Stimulated activated CD8-positive, alpha-beta memory T cell treated with anti-CD3 and anti-CD28 coated beads, Interleukin-4, amount 100 ng/mL, for 48 hours (primary cell): ENCODE data around the gene ZFYVE21.
"Not testable (repeated sequence)": the region's sequence is repeated elsewhere in the genome, so short reads cannot be mapped to it uniquely, and the experiment has no call there.

ENCODE experiments used
- DNase-seq: peaks from one replicate; pipeline ENCODE4 v3.0.0-alpha.2; 2020

The ZFYVE21 gene

DNA sequence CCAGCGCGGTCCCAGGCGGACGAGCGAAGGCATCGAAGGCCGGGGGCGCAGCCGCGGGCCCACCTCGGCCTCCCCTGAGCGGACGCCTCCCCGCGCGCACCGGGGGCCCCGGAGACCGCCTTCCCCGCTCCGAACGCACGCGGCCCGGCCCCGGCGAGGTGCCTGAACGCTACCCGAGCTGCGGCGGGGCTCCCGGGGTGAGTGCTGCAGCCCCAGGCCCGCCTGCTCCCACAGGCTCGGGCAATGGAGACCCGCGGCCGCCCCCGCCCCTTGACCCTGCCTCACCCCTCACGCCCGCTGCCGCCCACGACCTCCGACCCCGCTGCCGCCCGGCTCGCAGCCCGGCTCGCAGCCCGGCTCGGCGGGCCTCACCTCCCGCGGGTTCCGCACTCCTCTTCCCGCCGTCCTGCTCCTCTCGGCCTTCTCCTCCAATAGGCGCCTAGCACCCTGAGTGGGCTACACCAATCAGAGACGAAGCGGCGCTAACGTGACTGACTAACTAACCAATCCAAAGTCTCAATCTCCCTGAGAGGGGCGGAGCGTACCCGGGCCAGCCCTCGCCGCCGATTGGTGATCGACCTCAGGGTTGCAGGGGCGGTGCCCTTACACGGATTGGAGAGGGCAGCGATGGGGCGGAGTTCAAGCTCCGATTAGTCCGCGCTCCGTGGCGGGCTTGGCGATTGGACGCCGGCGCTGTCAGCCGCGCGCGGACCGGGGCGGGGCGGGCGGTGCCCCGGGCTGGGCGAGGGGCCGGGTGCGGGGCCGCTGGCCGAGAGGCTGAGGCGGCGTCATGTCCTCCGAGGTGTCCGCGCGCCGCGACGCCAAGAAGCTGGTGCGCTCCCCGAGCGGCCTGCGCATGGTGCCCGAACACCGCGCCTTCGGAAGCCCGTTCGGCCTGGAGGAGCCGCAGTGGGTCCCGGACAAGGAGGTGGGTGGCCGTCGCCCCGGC lies at the start of gene ZFYVE21, which contains the start of gene XRCC3:
ZFYVE21 (plus strand) TSS at position 759 of the 949 bp plus-strand sequence; CDS start at position 791, 32 bp downstream.
XRCC3 (minus strand) TSS at position 400 of the 949 bp plus-strand sequence. CDS start 4,364 bp downstream, outside the sequence.
- peak; percentile 100 for DNase-seq

DNA sequence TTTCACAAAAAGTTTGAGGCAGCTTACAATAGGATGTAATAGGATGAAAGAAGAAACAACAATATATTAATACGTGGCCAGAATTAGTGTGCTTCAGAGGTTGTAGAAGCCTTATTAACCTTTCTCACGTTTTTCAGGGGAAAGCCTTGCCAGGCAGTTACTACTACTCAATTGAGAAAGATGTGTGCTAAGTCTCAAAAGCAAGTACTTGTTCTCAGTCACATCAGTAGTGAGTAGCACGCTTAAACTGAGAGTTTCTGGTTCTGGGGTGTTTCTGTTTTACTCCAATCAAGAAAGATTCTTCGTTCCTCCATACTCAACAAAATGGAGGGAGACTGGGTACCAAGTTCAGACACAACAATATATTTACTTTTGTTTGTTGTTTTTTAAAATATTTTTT lies 47.9 kb upstream of the ZFYVE21 start:
- no peak for DNase-seq

DNA sequence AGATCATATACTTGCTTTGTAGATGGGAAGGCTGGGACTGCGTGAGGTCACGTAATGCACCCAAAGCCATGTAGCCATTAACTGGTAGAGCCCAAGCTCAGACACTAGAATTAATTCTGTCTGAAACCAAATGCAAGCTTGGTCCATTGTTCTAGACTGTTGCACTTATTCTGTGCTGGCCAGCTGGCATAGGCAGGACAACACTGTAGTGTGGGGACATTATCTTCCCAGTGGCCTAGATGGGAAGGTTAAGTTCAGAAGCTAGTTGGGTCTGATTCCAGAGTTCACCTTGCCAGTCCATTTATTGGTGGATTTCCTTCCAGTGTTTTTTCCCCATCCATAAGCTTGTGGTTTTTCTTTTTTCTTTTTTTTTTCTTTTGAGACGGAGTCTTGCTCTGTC lies 47.5 kb upstream of the ZFYVE21 start:
- DNase-seq, result no peak

DNA sequence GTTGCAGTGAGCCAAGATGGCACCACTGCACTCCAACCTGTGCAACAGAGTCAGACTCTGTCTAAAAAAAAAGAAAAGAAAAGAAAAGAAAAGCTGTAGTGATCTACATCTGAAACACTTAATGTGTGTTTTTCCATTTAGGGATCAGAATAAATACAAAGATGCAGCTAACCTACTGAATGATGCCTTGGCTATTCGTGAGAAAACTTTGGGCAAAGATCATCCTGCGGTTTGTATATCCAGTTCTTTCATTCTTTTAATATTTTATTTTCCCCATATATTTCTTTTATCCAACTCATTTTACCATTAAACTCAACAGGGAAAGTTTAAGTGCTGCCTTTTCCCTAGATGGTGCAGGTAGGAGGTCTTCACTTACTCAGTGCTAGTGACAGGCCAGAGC lies 46.2 kb upstream of the ZFYVE21 start:
- no peak for DNase-seq

DNA sequence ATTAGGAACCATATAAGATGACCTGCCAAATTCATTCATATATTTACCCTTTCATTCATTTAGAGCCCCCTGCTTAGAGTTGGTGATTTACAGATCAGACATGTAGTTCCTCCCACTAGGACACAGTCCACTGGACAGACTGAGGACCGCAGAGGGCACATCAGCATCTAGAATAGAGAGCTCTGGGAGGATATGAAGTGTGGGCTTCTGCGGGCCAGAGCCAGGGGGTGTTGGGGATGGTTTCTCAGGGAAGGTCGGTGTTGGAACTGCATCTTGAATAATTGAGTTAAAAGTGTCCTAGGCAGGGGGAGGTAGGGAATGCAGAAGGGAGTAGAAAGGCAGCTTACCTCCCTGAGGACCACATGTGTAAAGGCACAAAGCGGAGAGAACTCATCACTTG lies 43.7 kb upstream of the ZFYVE21 start:
- no peak for DNase-seq

DNA sequence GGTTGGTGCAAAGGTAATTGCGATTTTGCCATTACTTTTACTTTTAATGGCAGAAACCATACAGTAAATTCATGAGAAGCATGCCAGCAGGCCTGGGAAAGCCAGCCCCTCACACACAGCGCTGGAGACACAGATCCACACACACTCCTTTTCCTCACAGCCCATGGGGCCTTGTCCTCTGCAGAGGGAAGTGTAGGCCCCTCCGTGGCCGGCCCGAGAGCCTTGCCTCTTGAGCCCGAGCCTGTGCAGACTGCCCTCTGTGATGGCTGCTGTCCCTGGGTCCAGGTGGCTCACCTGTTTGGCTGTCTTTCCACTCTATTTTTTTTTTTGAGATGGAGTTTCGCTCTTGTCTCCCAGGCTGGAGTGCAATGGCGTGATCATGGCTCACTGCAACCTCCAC lies 39.7 kb upstream of the ZFYVE21 start:
- no peak for DNase-seq

DNA sequence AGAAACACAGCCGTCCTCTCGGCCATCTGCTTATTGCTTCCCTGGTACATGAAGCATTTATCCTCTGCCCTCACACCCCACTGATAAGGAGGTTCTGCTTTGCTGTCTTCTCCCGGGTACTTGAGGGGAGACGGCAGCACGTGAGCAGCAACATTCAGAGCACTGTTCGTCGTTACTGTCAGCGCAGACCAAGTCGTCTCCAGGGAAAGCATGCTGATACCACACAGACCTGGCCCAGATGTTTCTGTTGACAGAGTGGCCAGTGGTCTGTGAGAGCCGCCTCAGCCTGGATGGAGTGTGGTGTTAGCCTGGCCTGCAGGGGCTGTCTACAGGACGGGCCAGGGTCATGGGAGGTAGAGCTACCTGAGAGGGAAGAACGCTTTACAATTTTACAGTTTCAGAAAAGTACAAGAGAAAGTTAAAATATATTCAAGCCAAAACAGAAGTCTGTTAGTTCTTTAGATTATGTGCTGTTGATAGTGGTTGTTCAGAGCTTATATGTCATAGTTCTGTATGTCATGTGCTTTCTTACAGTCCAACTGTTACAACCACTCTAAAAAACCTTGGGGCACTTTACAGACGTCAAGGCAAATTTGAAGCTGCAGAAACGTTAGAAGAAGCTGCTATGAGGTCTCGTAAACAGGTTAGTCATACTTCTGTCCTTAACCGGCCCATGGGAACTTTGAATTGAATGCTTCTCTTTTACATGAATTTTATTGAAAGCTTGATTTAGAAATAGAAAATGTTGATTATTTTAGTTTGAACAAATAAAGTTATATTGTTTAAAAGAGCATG lies 38.5 kb upstream of the ZFYVE21 start:
- no peak for DNase-seq

DNA sequence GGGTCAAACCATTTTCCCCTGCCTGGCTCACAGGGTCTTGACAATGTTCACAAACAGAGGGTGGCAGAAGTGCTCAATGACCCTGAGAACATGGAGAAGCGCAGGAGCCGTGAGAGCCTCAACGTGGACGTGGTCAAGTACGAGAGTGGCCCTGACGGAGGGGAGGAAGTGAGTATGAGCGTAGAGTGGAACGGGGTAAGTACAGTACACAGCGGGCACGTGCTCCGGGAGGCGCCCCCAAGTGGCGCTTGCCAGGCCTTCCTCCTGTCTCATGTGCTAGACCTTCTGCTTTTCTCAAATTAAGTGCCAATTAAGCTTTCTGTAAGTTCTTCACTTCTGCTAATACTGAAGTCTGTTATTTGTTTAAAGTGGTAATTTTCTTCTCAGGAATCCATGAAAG lies 36.3 kb upstream of the ZFYVE21 start:
- DNase-seq, result peak; percentile 66

DNA sequence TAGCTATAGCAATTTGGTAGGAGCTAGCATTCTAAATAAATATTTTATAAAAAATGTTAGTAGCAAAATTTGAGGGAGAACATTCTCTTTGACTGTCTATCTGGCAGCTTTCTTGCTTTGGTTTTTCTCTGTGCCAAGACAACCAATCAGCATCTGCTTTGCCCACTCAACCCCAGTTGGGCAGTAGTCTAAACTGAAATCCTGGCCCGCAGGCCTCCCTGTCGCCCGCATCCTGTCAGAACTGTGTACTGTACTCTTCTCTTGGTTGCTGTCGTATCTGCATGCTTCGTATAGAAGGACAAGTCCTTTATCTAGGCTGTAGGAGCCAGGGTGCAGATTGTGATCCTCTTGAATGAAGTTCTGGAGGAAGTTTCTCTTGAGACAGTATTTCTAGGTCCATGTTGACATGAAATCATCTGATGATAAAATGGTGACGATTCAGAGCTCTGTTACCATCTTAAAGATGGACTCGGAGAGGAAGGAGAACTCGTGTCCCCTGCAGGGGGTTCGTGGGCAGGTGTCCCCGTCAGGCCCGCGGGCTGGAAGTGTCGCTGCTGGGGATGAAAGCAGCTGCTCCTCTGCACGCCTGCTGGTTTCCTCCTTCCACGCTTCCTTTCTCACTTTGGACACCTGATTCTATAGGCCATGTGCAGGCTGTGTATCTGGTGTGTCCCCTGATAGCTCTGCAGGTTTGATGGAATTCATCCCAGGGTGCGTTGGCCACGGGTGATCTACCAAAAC lies 34.9 kb upstream of the ZFYVE21 start:
- DNase-seq, result no peak

DNA sequence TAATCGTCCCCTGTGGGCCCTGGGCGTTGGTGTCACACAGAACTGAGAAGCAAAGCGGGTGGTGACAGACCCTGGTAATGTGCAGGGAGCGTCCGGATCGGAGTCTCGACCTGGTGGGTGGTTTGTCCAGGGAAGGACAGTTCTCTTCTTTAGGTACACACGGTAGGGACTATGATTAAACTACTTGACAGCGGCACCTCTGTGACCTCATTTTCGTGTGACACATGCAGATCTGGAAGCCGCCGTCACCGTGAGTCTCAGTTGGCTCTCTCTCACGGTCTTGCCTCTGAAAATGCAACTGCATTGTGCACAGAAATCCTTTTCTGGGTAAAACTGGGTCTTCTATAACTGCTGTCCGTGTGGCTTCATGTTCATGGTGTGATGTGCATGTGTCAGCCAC lies 32.5 kb upstream of the ZFYVE21 start:
- DNase-seq, result no peak

DNA sequence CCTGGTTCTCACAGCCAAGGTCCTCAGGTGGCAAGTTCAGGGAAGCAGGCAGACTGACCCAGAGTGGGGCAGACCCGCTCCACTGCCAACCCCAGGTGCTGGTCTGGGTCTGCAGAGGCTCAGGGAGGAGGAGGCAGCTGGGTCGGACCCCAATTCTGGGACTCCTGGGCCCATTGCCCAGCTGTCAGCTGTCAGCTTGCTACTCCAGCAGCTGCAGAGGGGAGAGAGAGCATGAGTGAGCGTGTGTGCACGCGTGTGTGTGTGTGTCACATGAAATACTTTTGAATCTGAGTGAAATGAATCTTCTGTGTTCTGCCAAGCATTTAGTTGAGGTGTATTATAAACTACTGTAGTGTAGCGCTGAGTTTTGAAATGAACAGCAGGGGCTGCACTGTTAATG lies 31.1 kb upstream of the ZFYVE21 start:
- no peak for DNase-seq

DNA sequence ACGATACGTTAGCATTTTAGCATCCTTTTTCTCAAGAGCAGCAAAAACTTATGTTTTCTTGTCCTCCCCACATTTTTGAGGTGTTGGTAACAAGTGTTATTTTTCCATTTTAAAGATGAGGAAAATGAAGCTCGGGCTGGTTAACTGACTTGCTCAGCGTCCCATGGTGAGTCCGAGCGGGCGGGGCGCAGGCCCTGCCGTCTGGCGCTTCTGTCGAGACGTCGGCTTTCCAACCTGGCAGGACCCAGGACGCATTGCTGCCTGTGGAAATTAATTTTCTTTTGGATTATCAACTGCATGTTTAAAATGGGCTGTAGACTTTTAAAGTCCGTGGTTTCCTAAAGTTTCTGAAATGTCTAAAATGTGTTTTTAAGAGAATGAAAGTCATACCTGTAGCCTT lies 30.7 kb upstream of the ZFYVE21 start:
- DNase-seq, result no peak

DNA sequence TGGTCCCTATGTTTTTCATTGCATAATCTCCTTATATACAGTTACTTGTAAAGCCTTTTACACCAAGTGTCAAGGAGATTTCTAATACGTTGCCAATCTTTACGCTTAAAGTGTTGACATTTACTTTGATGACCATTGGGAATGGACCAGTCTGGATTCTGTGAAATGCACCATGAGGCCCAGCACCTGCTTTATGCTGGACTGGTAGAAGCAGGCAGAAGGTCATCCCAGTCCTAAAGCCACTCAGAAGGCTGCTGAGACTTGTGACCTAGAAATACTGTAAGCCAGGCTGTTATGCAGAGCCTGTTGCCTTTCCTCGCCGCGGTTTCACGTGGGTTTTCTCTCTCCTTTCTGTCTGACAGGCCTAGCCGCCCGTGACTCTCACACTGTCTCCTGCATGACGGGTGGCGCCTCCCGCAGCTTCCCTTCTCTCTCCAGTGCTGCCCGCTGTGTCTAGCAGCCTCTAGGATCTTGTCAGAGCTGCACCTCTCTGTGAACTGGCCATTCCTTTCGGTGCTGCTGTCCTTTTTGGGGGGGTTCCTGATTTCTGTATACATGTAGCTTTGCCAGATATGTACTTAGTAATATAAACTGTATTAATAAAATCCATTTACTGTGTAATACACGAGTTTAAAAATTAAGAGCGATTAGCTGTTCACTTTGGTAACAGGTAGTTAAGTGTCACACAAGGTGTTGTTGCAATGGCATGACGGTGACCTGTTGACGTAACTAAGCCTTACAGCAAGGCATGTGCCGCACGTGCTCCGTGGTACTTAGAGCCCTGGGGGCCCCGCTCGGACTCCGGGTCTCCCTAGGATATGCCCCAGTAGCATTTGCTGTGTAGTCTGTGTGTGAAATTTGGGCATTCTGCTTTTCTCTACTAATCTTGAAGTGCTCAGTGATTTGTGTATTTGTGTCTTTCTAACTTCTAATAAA lies 30.1 kb upstream of the ZFYVE21 start:
- DNase-seq, result no peak

DNA sequence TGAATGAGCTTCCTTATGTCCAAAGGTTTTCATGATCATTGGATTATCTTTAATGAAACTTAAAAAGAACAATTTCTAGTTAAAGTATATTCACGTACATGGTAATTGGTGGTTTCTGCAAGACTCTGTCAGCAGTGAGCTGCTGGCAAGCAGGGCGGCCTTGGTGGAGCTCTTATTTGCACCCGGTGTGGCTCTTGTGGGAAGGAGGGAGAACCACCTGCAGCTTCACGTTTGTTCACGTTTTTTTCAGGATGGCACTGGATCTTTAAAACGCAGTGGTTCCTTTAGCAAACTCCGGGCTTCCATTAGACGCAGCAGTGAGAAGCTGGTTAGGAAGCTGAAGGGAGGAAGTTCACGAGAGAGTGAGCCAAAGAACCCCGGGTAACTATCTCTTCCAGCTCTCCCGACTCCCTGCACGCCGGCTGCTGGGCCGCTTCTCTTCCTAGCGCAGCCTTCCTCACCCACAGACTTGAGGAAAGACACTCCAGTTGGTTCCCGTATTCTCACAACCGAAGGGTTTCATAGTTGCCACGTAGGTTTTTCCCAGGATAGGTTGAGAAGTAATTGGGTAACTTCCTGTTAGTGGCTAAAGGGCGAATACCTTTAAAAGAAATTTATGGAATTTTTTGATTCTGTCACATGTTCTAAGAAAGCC lies 28.7 kb upstream of the ZFYVE21 start:
- no peak for DNase-seq

DNA sequence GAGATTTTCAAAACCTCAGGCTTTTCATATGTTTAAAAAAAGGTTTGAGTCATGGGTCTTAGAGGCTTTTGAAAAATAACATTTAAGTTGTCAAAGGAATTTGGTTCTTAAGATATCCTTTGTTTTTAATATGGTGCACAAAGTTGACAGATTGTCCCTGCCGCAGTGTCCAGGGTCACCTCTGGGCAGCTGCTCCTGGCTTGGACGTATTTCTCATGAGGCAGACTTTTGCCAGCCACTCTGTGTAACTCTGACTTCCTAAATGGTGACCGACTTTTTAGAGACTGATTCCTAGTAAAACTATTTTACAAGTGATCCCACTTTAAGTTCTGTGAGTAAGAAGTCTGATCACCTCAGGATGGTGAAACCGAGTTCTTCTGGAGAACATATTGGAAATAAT lies 27.9 kb upstream of the ZFYVE21 start:
- no peak for DNase-seq

DNA sequence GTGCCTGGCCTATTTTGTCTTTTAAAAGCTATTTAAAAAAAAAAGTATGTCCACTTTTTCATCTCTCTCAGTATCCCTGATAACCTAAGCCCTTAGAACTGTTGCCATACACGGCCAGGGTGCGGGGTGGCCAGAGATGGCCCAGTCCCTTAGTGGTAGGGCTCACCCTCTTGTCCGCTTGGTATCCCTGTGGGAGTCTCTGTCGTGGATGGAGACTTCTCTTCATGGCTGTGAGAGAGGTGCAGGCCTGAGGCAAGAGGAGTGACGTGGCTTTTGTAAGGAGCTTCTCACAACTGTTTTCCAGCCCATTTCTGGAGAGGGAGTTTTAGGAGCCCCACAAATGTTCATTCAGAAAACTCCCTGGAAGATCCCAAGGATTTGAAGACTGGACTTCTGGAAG lies 27.2 kb upstream of the ZFYVE21 start:
- no peak for DNase-seq

DNA sequence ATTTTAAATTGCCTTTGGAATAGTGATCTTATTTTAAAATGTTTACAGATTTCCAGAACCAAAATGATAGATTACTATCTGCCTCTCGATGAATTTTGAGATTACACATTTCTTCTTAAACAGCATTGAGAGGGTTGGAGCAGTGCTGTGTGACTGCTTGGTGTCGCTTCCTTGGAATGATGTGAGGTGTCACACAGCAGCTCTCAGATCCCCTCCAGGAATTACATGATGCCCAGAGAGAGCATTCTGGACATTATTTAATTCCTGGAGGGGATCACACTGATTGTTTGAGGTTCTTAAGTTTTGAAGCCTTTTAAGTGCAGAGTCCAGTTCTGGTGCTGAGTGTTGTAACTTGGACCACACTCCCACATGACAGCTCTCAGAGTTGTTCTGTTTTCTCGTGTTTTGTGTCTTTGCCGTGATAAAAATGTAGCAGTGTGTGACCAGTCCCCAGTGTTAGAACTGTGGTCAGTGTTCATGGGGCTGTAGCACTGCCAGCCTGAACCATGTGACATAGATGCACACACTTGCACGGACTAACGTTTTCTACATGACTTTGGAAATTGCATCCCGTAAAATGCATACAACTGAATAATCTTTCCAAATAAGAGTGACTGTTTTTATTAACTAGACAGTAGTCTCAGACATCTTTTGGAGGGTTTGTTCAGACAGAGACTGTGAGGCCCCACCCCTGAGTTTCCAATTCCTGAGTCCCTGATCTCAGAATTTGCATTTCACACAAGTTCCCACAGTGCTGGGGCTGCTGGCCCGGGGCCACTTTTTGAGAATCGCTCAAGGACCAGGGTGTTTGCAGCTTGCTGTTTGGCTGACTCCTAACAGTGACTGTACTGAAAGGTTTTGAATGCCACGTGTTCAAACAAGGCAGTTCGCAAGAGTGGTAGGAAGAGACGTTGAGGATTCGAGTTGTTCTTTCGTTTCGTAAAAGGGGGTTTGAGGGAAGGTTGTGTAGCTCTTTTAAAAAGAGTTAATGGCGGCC lies 26.4 kb upstream of the ZFYVE21 start:
- DNase-seq, result no peak

DNA sequence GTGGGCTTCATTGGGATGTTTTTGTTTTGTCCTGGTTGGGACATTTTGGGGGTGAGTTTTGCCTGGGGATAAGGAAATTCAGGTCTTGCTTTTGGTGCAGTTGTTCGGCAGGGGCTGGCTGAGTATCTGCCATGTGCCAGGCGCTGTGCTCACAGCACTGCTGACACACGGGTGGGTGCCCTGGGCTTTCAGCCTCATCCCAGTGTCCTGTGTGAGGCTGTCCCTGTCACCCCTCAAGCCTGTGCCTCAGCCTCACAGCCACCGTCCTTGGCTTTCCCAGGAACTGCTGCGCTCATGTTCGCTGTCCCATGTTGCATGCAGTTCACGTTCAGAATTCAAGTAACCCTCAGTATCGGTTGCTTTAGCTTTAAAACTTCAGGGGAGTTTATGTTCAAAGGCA lies 25.3 kb upstream of the ZFYVE21 start:
- no peak for DNase-seq

DNA sequence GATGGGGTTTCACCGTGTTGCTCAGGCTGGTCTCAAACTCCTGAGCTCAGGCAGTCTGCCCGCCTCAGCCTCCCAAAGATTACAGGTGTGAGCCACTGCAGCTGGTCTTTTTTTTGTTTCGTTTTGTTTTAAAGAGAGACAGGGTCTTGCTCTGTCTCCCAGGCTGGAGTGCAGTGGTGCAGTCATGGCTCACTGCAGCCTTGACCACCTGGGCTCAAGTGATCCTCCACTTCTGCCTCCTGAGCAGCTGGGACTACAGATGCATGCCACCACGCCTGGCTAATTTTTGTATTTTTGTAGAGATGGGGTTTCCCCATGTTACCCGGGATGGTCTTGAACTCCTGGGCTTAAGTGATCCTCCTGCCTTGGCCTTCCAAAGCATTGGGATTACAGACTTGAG lies 24.0 kb upstream of the ZFYVE21 start:
- not testable (repeated sequence) for DNase-seq

DNA sequence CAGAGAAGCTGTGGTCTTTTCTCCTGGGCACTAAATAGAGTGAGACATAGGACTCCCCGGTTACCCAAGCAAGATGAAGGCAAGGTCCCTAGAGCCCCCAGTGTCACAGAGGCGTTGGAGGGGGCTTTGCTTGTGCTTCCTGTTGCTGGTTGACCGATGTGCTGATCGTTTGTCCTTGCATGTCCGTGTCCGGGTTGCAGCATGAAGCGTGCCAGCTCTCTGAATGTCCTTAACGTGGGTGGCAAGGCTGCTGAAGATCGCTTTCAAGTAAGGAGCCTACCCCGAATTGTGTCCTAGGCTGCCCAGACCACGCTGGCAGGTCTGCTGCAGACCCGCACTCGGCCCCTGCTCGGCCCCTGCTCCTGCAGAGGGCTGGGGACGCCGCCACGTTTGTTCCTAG lies 23.5 kb upstream of the ZFYVE21 start:
- no peak for DNase-seq
